ENCODE measurements around the gene SLC15A1.
"Not testable (repeated sequence)": the region's sequence is repeated elsewhere in the genome, so short reads cannot be mapped to it uniquely, and the experiment has no call there.

SLC15A1 gene

DNA sequence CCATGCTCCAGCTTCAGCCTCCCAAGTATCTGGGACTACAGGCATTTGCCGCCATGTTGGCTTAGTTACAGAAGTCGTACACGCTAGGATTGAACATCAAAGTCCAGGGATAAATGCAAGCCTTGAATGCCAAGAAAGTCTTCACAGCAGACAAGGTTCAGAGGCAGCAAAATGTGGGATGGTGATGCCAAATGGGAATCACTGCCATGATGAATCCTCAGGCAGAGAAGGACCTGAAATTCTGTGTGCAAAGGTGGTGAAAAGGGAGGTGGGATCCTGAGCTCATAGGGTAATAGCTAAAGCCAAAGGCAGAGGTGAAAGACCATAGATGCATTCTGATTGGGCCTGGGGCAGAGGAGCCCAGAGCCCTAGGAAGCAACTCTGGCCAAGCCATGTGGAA is 96.2 kb downstream of the SLC15A1 start:
- DNase-seq (ENCODE audit: low read depth in 2 of 2): no peak

DNA sequence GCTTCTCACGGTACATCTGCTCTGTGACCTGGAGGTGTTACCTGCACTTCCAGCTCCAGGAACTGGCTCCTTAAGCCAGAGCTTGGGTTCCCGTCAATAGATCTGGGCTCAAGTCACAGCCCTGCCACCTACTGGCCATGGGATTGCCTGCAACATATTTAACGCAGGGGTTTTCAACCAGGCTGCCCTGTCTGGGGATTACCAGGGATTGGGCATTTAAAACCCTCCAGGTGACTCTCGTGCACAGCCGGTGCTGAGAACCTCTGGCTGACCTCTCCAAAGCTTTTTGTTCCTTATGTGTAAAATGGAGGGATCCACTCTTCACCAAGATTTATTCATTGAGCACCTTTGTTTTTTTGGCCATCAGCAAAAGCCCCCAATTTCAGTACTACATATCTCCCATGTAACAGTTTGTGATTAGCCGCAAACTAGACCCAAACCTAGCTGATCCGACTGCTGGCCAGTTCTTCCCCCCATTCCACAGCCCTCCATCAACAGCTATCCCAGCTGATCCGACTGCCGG is 98.9 kb downstream of the SLC15A1 start:
- peak; percentile 48 to 64 for DNase-seq (ENCODE audit: low read depth in 2 of 2)

DNA sequence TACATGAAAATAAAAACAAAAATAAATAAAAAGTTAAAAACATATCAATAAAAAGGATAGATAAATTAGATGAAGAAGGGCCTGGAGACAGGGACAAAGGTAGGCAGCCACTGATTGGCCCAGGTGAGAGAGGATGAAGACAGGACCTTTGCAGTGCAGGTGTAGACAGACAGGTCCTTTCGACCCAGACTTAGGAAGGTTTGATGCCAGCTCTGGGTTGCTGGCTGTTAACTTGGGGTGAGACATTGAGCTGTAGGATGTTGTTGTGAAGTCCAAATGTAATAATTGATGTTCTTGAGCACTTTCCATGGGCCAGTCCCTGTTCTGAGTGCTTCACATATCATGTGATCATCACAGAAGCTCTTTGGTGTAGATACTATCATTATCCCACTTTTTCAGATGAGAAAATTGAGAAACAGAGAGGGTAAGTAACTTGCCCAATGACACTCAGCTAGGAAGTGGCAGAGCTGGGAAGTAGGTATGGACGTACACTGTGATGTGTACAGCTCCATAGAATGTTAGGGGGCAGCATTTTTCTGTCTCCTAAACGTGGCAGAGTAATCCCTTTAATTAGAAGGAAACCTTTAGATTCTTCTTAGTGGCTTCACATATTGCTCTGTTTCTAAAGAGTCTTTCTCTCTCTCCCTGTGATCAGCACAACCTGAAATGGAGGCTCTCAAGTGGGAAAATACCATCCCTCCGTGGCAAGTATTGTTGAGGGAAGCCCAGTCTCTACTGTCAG is 99.6 kb downstream of the SLC15A1 start:
- DNase-seq (ENCODE audit: low read depth in 2 of 2): no peak

DNA sequence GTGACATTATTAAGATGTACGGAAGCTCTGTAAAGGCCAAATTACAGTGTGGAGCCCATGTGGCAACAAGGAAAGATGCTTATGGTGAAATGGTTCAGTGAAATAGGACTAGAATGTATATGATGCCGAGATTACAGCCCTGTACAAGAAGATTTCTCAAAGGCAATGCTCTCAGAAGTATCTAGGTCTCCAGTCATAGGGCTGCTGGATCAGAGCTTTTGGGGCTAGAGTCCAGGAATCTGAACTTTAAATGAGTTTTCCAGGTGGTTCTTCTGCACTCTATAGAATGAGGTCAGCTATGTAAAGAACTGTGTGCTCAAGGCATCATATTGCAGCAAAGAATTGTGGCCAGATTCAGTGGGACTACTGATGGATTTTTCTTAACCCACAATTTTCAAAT is 100.2 kb downstream of the SLC15A1 start:
- no peak for DNase-seq (ENCODE audit: low read depth in 2 of 2)

DNA sequence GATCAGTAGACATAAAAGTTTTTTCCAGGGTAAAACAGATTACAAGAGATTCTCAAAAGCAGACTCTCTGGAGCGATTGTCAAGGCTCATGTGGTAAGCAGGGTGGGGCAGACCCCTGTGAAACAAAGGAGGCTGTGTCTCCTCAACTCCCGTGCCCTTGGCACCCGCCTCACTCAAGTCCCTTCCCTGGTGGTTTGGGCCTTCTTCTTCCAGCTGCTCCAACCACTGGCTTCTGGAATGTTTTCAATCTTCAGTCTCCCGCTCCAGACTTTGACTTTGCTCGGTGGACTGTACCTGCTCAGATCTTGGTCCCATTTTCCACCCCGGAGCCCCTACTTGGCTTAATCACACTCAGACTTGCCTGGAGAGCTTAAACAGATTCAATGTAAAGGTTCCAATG is 100.7 kb downstream of the SLC15A1 start:
- DNase-seq (ENCODE audit: low read depth in 2 of 2): no peak

DNA sequence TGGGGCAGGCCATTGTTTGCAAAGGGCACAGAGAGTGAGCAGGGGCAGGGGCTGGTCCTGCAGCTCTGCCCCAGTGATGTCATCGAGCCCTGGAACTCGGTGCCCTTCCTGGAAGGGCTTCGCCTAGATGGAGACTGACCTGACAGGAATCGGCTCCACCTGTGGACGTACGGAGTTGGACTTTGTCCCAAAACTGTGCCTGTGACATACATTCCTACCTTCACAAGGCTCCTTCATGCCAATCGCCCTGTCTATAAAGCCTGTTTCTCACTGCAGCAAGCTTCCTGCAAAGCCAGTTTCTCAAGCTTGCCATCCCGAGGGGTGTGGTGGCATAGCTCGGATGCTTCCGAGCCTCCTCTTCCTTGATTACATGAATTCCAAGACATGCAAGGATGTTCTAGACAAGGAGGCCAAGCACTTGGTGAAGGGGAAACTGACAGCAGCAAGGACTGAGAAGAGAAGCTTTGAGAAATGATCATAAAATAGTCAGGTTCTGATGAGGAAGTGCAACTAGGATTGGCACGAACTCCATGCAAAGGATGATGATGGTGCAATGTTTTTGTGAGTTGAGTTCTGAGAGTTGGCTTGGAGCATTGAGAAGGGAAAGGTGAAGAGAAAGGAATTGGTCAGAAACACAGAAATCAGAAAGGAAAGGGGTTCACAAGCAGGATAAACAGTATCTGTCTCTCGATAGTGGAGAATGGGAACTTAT is 101.9 kb downstream of the SLC15A1 start:
- no peak for DNase-seq (ENCODE audit: low read depth in 2 of 2)

DNA sequence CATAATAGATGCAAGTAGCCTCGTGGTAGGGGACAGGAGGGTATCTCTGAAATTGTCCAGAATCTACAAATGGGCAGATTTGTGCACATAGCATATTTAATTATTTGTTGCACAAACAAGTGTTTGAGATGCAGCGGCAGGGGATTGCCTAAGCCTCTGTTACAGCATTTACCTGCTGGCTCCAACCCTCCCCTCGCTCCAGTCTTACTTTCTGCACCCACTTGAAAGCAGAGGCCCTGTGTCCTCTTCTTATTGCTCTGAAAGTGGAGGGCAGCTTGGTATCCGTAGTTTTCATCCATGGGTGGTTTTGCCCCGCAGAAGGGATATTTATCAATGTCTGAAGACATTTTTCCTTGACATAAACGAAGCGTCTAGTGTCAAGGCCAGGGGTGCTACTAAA is 102.6 kb downstream of the SLC15A1 start:
- no peak for DNase-seq (ENCODE audit: low read depth in 2 of 2)

DNA sequence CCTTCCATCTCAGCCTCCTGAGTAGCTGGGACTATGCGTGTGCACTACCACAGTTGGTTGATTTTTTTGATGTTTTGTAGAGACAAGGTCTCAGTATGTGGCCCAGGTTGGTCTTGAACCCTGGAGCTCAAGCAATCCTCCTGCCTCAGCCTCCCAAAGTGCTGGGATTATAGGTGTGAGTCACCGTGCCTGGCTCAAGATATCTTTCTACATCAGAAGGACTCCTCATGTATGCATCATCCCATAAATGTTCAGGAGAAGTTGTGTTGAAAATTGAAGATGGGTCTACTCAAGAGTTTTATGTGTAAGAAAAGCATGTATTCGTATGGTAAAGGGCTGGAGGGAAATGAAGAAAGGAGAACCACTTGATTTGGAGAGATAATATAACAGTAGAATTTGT is 103.8 kb downstream of the SLC15A1 start:
- DNase-seq (ENCODE audit: low read depth in 2 of 2): no peak

DNA sequence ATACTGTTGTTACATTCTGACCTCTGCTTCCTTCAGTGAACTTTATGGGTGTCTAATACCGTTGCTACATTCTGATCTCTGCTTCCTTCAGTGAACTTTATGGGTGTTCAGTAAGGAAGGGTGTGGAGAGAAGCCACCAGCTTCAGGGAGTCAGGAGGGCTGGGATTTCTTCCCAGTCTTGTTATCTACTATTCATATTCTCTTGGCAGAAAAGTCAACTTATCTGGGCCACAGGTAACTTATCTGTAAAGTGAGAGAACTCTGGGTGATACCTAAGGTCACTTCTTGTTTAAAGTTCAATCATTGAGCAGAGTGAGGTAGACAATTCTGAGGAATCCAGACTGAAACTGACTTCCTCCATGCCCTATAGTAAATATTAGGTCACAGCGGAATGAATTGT is 104.3 kb downstream of the SLC15A1 start:
- DNase-seq (ENCODE audit: low read depth in 2 of 2): no peak

DNA sequence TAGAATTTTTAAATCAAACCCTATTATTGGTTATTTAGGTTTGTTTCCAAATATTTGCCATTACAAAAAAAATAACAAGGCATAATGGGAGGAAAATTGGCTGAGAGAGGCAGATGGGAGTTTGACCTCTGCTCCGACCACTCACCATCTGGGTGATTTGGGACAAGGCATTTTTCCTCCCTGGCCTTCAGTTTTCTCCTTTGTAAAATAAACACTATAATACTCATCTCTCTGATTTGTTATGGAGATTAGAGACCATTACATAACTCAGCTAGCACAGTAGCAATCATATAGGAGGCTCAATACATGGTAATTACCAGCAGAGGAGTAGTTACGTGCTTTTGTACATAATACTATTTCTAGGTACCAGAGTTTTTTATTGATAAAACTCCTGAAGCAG is 105.4 kb downstream of the SLC15A1 start:
- DNase-seq (ENCODE audit: low read depth in 2 of 2): no peak

DNA sequence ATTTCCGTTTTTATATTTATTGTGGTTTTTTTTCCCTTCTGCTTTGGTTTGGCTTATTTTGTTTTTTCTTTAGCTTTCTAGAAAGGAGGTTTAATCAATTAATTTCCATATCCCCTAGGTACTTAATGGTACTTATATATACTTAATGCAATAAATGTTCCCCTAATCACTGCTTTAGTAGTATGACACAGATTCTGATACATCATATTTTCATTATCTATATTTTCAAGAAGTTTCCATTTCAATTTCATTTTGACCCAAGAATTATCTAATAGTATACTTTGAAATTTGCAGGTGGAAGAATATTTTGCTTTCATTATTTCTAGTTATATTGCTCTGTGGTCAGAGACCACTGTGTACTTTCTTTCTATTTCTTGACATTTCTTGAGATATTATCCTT is 109.0 kb downstream of the SLC15A1 start:
- DNase-seq (ENCODE audit: low read depth in 2 of 2): no peak

DNA sequence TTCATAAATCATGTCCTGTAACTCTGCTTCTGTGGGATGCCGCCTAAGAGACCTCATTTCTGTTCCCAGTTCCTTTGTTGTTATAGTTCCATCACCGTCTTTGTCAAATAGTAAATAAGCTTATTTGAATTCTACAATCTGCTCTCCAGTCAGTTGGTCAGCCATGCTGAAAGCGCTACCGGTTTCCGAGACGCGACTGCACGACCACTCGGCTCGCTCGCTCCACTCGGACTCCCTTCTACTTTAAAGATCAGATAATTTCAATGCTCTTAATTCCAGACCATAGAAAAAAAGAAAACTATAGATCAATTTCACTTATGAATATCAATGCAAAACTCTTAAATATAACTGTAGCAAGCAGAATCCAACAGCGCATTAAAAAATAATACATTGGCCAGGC is 111.4 kb downstream of the SLC15A1 start:
- no peak for DNase-seq (ENCODE audit: low read depth in 2 of 2)

DNA sequence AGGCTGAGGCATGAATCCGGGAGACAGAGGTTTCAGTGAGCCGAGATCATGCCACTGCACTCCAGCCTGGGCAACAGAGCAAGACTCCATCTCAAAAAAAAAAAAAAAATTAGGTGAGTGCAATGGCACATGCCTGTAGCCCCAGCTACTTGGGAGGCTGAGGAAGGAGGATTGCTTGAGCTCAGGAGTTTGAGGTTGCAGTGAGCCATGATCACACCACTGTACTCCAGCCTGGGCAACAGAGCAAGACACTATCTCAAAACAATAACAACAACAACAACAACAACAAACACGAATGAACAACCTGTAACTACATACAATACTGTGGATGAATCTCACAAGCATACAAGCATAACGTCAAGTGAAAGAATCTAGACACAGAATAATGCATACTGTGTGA is 112.7 kb downstream of the SLC15A1 start:
- not testable (repeated sequence) for DNase-seq (ENCODE audit: low read depth in 2 of 2)

DNA sequence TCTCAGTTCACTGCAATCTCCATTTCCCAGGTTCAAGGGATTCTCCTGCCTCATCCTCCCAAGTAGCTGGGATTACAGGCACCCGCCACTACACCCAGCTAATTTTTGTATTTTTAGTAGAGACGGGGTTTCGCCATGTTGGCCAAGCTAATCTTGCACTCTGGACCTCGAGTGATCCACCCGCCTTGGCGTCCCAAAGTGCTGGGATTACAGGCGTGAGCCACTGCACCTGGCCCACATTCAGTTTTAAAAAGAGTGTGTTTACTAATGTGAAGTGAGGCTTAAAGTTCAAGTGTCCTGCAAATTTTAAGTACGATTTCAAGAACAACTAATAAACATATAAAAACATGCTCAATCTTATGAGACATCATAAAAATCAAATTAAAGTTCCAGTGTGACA is 114.1 kb downstream of the SLC15A1 start:
- DNase-seq (ENCODE audit: low read depth in 2 of 2): not testable (repeated sequence)

Measured in stimulated activated CD4-positive, alpha-beta T cell treated with anti-CD3 and anti-CD28 coated beads, Interleukin-15, amount 100 ng/mL, for 48 hours (primary cell).